GM23338 (cell line): ENCODE measurements around the gene CELA2B. TPM values are rescaled to one million over a fixed set of nuclear protein-coding genes. Genes with fewer than 3 reads are reported as not detected.

ENCODE experiments used
- ATAC-seq: fragments of 200-7000 bp; cut with Tn5 transposase; 3 replicates; pipeline ENCODE4 v1.9.1; 2020
- DNase-seq: peaks from one replicate; pipeline ENCODE4 v3.0.0-alpha.2; 2015; ENCODE audit warnings: low spot score
- H2AFZ ChIP-seq: fragments of 200-600 bp; sonication (generic); 2 replicates; pipeline ENCODE4 v1.8.0; 2016; ENCODE audit warnings: antibody characterized with exemption, mild to moderate bottlenecking, moderate library complexity
- H3F3A ChIP-seq: fragments of 200-600 bp; sonication (generic); replicated peaks from 2 replicates; pipeline ENCODE4 v1.8.0; 2017; ENCODE audit warnings: antibody characterized with exemption, mixed run types, low read depth
- H3K27ac ChIP-seq: fragments of 200-600 bp; sonication (generic); 2 replicates; pipeline ENCODE4 v1.6.1; 2016; ENCODE audit warnings: low read depth
- H3K27me3 ChIP-seq: fragments of 200-600 bp; sonication (generic); 2 replicates; pipeline ENCODE4 v1.8.0; 2016; ENCODE audit warnings: mild to moderate bottlenecking, mixed run types, moderate library complexity; ENCODE audit not compliant: insufficient read depth
- H3K36me3 ChIP-seq: fragments of 200-600 bp; sonication (generic); 2 replicates; pipeline ENCODE4 v1.8.0; 2016; ENCODE audit warnings: mild to moderate bottlenecking; ENCODE audit not compliant: insufficient read depth
- H3K4me1 ChIP-seq: fragments of 200-600 bp; sonication (generic); 2 replicates; pipeline ENCODE4 v1.8.0; 2016; ENCODE audit warnings: mild to moderate bottlenecking, moderate library complexity; ENCODE audit not compliant: insufficient read depth
- H3K4me2 ChIP-seq: fragments of 200-600 bp; sonication (generic); 2 replicates; pipeline ENCODE4 v1.7.1; 2017; ENCODE audit warnings: mixed run types
- H3K4me3 ChIP-seq: fragments of 200-600 bp; sonication (generic); 2 replicates; pipeline ENCODE4 v1.6.1; 2016; ENCODE audit warnings: mixed run types
- H3K79me2 ChIP-seq: fragments of 200-600 bp; sonication (generic); replicated peaks from 2 replicates; pipeline ENCODE4 v1.8.0; 2017; ENCODE audit warnings: mild to moderate bottlenecking; ENCODE audit not compliant: insufficient read depth
- H3K9me2 ChIP-seq: fragments of 200-600 bp; sonication (generic); 2 replicates; pipeline ENCODE4 v1.8.0; 2017; ENCODE audit not compliant: insufficient read depth
- H4K20me1 ChIP-seq: fragments of 200-600 bp; sonication (generic); replicated peaks from 2 replicates; pipeline ENCODE4 v1.8.0; 2017; ENCODE audit warnings: mild to moderate bottlenecking; ENCODE audit not compliant: insufficient read depth
- H3K27ac Mint-ChIP-seq: 2 replicates; pipeline ENCODE4 v1.8.0; 2020; ENCODE audit warnings: inconsistent platforms, mild to moderate bottlenecking, moderate library complexity, mixed read lengths
- H3K27me3 Mint-ChIP-seq: 3 replicates; pipeline ENCODE4 v1.8.0; 2022; ENCODE audit warnings: low read depth, mild to moderate bottlenecking, moderate library complexity, mixed read lengths, inconsistent platforms; ENCODE audit not compliant: insufficient read depth, poor library complexity
- H3K36me3 Mint-ChIP-seq: 3 replicates; pipeline ENCODE4 v1.8.0; 2021; ENCODE audit warnings: low read depth, mild to moderate bottlenecking, inconsistent platforms, moderate library complexity, mixed read lengths
- H3K4me1 Mint-ChIP-seq: 3 replicates; pipeline ENCODE4 v1.8.0; 2020; ENCODE audit warnings: mild to moderate bottlenecking, inconsistent platforms, mixed read lengths
- H3K4me3 Mint-ChIP-seq: 3 replicates; pipeline ENCODE4 v1.8.0; 2021; ENCODE audit warnings: moderate library complexity, mild to moderate bottlenecking, inconsistent platforms, mixed read lengths
- H3K9me3 Mint-ChIP-seq: 3 replicates; pipeline ENCODE4 v1.8.0; 2020; ENCODE audit warnings: moderate library complexity, mild to moderate bottlenecking, inconsistent platforms, mixed read lengths
- CREB1 ChIP-seq: fragments of 250-450 bp; sonication (Bioruptor Pico); IDR thresholded peaks from 2 replicates; pipeline ENCODE4 v1.5.0; 2020; ENCODE audit warnings: low read depth, mild to moderate bottlenecking, moderate library complexity
- CTCF ChIP-seq, 2 experiments: fragments of 200-600 bp in 1 of 2; sonication (generic) in 1 of 2; conservative IDR thresholded peaks; 2 replicates each; pipeline versions ENCODE4 v1.5.1 to v1.6.1; 2016 to 2017; ENCODE audit warnings: antibody characterized with exemption in 2 of 2, low read depth in 2 of 2, mild to moderate bottlenecking in 2 of 2, moderate library complexity in 1 of 2
- ETS1 ChIP-seq: IDR thresholded peaks from 2 replicates; pipeline ENCODE4 v1.6.1; 2016; ENCODE audit warnings: antibody characterized with exemption
- EZH2 ChIP-seq: fragments of 200-600 bp; sonication (generic); IDR thresholded peaks from one replicate; pipeline ENCODE4 v1.8.0; 2017; ENCODE audit warnings: antibody characterized with exemption, mild to moderate bottlenecking, low read depth; ENCODE audit not compliant: unreplicated experiment
- EZH2phosphoT487 ChIP-seq: fragments of 200-600 bp; sonication (generic); IDR thresholded peaks from one replicate; pipeline ENCODE4 v1.8.1; 2018; ENCODE audit warnings: antibody characterized with exemption; ENCODE audit not compliant: unreplicated experiment
- JUNB ChIP-seq: IDR thresholded peaks from one replicate; pipeline ENCODE4 v1.6.1; 2016; ENCODE audit warnings: antibody characterized with exemption; ENCODE audit not compliant: unreplicated experiment
- POLR2AphosphoS5 ChIP-seq: IDR thresholded peaks from 2 replicates; pipeline ENCODE4 v1.6.1; 2016; ENCODE audit warnings: antibody characterized with exemption, low read depth
- STAT1 ChIP-seq: IDR thresholded peaks from one replicate; pipeline ENCODE4 v1.6.1; 2016; ENCODE audit warnings: antibody characterized with exemption; ENCODE audit not compliant: unreplicated experiment
- ZNF114 ChIP-seq: fragments of 250-450 bp; sonication (Bioruptor Pico); IDR thresholded peaks from 2 replicates; pipeline ENCODE4 v1.5.0; 2020; ENCODE audit warnings: mild to moderate bottlenecking, moderate library complexity
- ZNF331 ChIP-seq: fragments of 250-450 bp; sonication (Bioruptor Pico); IDR thresholded peaks from 2 replicates; pipeline ENCODE4 v1.5.0; 2020; ENCODE audit warnings: low read depth, mild to moderate bottlenecking, moderate library complexity
- ZNF462 ChIP-seq: fragments of 250-450 bp; sonication (Bioruptor Pico); IDR thresholded peaks from 2 replicates; pipeline ENCODE4 v1.5.0; 2020; ENCODE audit warnings: mild to moderate bottlenecking, moderate library complexity
- polyA plus RNA-seq: library from polyadenylated mRNA; unstranded; fragments of >200 nt; fragmentation: Nextera tagmentation; extraction: Ambion mirVana; gene quantifications from 2 replicates; pipeline ENCODE4 v1.2.1, GENCODE V29; 2016
- total RNA-seq: library from RNA; depleted of rRNA; stranded (reverse); fragments of >200 nt; shearing (Covaris generic); gene quantifications from 2 replicates; pipeline ENCODE4 v1.2.3, GENCODE V29; 2014

Gene CELA2B
- total and polyA plus RNA-seq, 2 experiments from 2014 or later, result not detected

- no peak overlapping the region for H3K27ac Mint-ChIP-seq
Observed at GRCh38 chr1:15483971-15484370, 8.1 kb downstream of the CELA2B start.

More at GRCh38 chr1:15483971-15484370, 8.1 kb downstream of the CELA2B start:
- peaks cover 3% of the 10 kb centered on the region for H3K27me3 Mint-ChIP-seq
- TF ChIP-seq EZH2phosphoT487 (no peak), ZNF114 (no peak), CREB1 (CRISPR knock-in tag) (no peak), ETS1 (no peak), ZNF462 (CRISPR knock-in tag) (no peak), ZNF331 (CRISPR knock-in tag) (no peak), EZH2 (no peak), STAT1 (no peak), JUNB (no peak), CTCF (conservative IDR thresholded peaks at IDR 0.05; ENCODE audit: low read depth in 2 of 2) (no peak), POLR2AphosphoS5 (no peak)
- no peaks in the 10 kb centered on the region; the same call in 2 of the 3 replicates for H3K4me1 Mint-ChIP-seq
- DNase-seq, result no peak
- H3K9me3 Mint-ChIP-seq, result no peaks in the 10 kb centered on the region
- no peak overlapping the region for H3K4me2 ChIP-seq
- H3K4me1 ChIP-seq, result no peaks in the 10 kb centered on the region
- peaks cover 9% of the 10 kb centered on the region; the same call in 1 of the 3 replicates for H3K36me3 Mint-ChIP-seq
- H3K27ac ChIP-seq, result no peak overlapping the region
- H3K79me2 ChIP-seq, result no peaks in the 10 kb centered on the region
- ATAC-seq, result no peak
- no peaks in the 10 kb centered on the region for H3K27me3 ChIP-seq
- H3F3A ChIP-seq, result no peaks in the 10 kb centered on the region
- no peaks in the 10 kb centered on the region for H3K36me3 ChIP-seq
- H2AFZ ChIP-seq, result no peak overlapping the region
- no peaks in the 10 kb centered on the region for H3K9me2 ChIP-seq
- no peaks in the 10 kb centered on the region; the same call in 1 of the 2 replicates for H4K20me1 ChIP-seq
- H3K4me3 Mint-ChIP-seq, result no peak overlapping the region
- H3K4me3 ChIP-seq, result no peak overlapping the region
